ENCODE measurements around the gene CYB561A3. TPM values are rescaled to one million over a fixed set of nuclear protein-coding genes. Genes with fewer than 3 reads are reported as not detected.

CYB561A3 gene
- polyA plus RNA-seq, 4 donors, result 24.4 to 30.2 (median 27.9) TPM

GRCh38 chr11:61345954-61346843, 15.5 kb downstream of the CYB561A3 start:
- DNase-seq (ENCODE audit: low read depth in 4 of 4, low spot score in 3 of 4), result no peak

- DNase-seq (ENCODE audit: low read depth in 4 of 4, low spot score in 3 of 4), result no peak
These were observed 16.5 kb downstream of the CYB561A3 start for GRCh38 chr11:61345170-61345610.

GRCh38 chr11:61343792-61344745, 17.6 kb downstream of the CYB561A3 start:
- DNase-seq (ENCODE audit: low read depth in 4 of 4, low spot score in 3 of 4), result no peak

GRCh38 chr11:61342207-61342803, 19.4 kb downstream of the CYB561A3 start:
- no peak for DNase-seq (ENCODE audit: low read depth in 4 of 4, low spot score in 3 of 4)

GRCh38 chr11:61341706-61342105, 20.0 kb downstream of the CYB561A3 start:
- DNase-seq (ENCODE audit: low read depth in 4 of 4, low spot score in 3 of 4), result no peak

GRCh38 chr11:61340979-61341378, 20.7 kb downstream of the CYB561A3 start:
- no peak for DNase-seq (ENCODE audit: low read depth in 4 of 4, low spot score in 3 of 4)

- DNase-seq (ENCODE audit: low read depth in 4 of 4, low spot score in 3 of 4), result no peak
These were observed 22.2 kb downstream of the CYB561A3 start for GRCh38 chr11:61339490-61339878.

- no peak for DNase-seq (ENCODE audit: low read depth in 4 of 4, low spot score in 3 of 4)
These were observed 22.7 kb downstream of the CYB561A3 start for GRCh38 chr11:61338783-61339489.

- no peak for DNase-seq (ENCODE audit: low read depth in 4 of 4, low spot score in 3 of 4)
These were observed 23.8 kb downstream of the CYB561A3 start for GRCh38 chr11:61337706-61338470.

GRCh38 chr11:61336171-61336935, 25.3 kb downstream of the CYB561A3 start:
- DNase-seq (ENCODE audit: low read depth in 4 of 4, low spot score in 3 of 4), result peak; percentile 61 to 65 (median 63)

GRCh38 chr11:61335355-61335710, 26.3 kb downstream of the CYB561A3 start:
- DNase-seq (ENCODE audit: low read depth in 4 of 4, low spot score in 3 of 4), result no peak

- DNase-seq (ENCODE audit: low read depth in 4 of 4, low spot score in 3 of 4), result no peak
These were observed 27.0 kb downstream of the CYB561A3 start for GRCh38 chr11:61334434-61335354.

GRCh38 chr11:61333550-61334433, 27.9 kb downstream of the CYB561A3 start:
- peak in 1 of 4 donors; percentile 8 for DNase-seq (ENCODE audit: low read depth in 4 of 4, low spot score in 3 of 4)

GRCh38 chr11:61332797-61333549, 28.7 kb downstream of the CYB561A3 start, which contains the start of the genes DDB1 and TKFC:
Gene DDB1 (minus strand): TSS chr11:61333105. CDS start chr11:61332968, 137 bp downstream.
Gene TKFC (plus strand): TSS chr11:61333228. CDS start chr11:61334729, 1,501 bp downstream.
- peak; percentile 89 to 92 (median 90) for DNase-seq (ENCODE audit: low read depth in 4 of 4, low spot score in 3 of 4)

GRCh38 chr11:61332281-61332796, 29.3 kb downstream of the CYB561A3 start:
- peak in 1 of 4 donors; percentile 1 for DNase-seq (ENCODE audit: low read depth in 4 of 4, low spot score in 3 of 4)
